Left forelimb (tissue), 1 donor: ENCODE results near the gene PLPPR3.
"Not testable (repeated sequence)": the region's sequence is repeated elsewhere in the genome, so short reads cannot be mapped to it uniquely, and the experiment has no call there.

ENCODE experiments used
- DNase-seq: peaks from one replicate; pipeline ENCODE4 v3.0.0-alpha.2; 2018; ENCODE audit warnings: low spot score

Gene PLPPR3

GRCh38 chr19:853014-853585 lies 31.3 kb upstream of the PLPPR3 start:
- no peak for DNase-seq

GRCh38 chr19:852136-853013 lies 30.6 kb upstream of the PLPPR3 start, which contains the start of gene ELANE:
Gene ELANE (plus strand): TSS chr19:852303. CDS start chr19:852329, 26 bp downstream.
- no peak for DNase-seq

GRCh38 chr19:850979-851335 lies 29.2 kb upstream of the PLPPR3 start:
- no peak for DNase-seq

- peak; percentile 86 for DNase-seq
Measured at GRCh38 chr19:850221-850978, 28.6 kb upstream of the PLPPR3 start.

GRCh38 chr19:849195-849594 lies 27.4 kb upstream of the PLPPR3 start:
- not testable (repeated sequence) for DNase-seq

DNA sequence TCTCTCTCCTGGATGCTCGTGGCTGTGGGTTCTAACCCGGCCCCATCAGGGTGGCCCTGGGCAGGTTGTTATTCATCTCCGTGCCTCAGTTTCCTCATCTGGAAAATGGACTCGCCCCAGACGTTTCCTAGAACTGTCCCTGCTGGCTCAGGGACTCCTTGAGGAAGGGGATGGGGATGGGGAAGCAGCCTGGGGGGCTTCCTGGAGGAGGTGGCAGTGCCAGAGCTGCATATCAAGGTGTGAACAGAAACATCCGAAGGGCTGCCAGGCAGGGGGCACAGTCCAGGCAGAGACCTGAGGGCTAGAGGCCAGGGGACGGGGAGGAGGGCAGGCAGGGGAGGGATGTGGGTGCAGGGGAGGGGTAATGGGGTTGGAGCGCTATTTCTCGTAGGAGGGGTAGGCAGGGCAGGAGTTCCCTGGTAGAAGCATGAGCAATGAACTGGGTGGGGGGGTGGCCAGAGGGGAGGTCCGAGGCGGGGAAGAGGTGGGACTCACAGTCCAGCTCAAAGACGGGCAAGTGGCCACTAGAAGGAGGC lies 26.7 kb upstream of the PLPPR3 start:
- DNase-seq, result no peak

DNA sequence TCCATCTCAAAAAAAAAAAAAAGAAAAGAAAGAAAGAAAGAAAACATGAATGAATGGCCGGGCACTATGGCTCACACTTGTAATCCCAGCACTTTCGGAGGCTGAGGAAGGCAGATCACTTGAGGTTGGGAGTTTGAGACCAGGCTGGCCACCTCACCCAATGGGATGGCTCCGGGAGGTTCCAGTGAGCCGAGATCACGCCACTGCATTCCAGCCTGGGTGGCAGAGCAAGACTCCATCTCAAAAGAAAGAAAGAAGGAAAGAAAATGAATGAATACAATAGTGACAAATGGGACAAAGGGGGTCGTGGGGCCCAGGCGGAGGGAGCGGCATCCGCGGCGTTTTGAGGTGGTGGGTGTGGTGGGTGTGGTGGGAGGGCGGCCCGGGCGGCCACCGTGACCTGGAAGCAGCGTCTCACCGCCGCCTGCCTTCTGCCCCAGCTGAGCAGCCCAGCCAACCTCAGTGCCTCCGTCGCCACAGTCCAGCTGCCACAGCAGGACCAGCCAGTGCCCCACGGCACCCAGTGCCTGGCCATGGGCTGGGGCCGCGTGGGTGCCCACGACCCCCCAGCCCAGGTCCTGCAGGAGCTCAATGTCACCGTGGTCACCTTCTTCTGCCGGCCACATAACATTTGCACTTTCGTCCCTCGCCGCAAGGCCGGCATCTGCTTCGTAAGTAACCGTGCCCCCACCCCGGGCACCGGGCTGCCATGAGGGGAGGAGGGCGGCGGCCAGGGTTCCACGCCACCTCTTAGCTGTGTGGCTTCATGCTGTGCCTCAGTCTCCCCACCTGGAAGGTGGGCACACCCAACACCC lies 24.2 kb upstream of the PLPPR3 start:
- no peak for DNase-seq

DNA sequence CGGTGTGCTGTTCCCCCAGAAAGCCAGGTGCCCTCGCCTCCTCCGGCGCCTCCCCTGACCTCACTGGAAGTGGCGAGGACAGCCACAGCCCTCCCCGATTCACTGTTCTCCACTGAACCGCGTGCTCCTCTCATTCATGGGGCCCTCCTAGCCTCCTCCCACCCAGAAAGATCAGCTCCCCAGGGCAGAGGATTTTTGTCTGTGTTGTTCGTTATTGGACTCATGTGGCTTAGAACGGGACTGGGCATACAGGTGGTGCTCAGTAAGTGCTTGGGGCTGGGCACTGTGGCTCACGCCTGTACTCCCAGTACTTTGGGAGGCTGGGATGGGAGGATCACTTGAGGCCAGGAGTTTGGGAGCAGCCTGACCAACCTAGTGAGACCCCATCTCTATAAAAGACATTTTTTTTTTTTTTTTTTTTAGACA lies 22.8 kb upstream of the PLPPR3 start:
- DNase-seq, result no peak

DNA sequence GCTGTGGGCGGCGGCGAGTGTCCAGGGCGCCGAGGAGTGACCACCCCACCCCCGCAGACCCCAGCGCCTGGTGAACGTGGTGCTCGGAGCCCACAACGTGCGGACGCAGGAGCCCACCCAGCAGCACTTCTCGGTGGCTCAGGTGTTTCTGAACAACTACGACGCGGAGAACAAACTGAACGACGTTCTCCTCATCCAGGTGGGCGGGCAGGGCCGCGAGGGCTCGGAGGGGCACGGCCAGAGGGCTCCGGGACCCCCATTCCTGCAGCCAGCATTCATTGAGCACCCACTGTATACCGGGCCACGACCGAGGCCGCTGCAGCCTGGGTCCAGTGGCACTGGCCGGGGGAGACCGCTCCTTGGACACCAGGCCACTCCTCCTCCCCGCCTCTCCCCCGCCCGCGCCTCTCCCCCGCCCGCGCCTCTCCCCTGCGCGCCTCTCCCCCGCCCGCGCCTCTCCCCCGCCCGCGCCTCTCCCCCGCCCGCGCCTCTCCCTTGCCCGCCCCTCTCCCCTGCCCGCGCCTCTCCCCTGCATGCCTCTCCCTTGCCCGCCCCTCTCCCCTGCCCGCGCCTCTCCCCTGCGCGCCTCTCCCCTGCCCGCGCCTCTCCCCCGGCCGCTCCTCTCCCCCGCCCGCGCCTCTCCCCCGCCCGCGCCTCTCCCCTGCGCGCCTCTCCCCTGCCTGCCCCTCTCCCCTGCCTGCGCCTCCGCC lies 22.2 kb upstream of the PLPPR3 start:
- no peak for DNase-seq

DNA sequence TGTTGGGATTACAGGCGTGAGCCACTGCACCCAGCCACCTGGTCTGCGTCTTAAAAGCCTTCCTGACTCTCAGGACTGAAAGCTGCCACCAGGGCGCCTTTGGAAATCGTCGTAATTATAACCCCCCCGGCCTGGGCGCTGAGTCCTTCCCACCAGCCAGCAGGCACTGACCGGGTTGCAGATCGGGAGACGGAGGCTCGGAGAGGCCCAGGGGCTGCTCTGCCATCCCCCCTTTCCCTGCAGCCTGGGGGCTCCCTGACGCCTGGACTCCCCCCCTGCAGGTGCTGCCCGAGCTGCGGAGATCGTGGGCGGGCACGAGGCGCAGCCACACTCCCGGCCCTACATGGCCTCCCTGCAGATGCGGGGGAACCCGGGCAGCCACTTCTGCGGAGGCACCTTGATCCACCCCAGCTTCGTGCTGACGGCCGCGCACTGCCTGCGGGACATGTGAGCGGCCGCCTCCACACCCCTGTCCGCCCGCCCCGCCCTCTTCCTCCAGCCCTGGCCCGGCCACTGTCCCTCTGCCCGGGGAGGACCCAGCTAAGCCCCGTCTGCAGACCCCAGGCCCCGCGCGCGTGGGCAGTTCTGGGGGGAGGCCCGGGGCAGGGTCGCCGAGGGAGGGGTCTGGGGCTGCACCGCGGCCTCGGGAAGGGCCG lies 21.6 kb upstream of the PLPPR3 start:
- DNase-seq, result peak; percentile 62

DNA sequence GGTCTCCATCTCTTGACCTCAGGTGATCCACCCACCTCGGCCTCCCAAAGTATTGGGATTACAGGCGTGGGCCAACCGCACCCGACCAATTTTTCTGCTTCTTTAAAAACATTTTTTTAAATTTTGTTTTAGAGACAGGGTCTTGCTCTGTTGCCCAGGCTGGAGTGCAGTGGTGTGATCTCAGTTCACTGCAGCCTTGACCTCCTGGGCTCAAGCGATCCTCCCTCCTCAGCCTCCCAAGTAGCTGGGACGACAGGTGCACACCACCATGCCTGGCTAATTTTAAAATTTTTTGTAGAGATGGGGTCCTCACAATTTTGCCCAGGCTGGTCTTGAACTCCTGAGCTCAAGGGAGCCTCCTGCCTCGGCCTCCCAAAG lies 21.0 kb upstream of the PLPPR3 start:
- not testable (repeated sequence) for DNase-seq

DNA sequence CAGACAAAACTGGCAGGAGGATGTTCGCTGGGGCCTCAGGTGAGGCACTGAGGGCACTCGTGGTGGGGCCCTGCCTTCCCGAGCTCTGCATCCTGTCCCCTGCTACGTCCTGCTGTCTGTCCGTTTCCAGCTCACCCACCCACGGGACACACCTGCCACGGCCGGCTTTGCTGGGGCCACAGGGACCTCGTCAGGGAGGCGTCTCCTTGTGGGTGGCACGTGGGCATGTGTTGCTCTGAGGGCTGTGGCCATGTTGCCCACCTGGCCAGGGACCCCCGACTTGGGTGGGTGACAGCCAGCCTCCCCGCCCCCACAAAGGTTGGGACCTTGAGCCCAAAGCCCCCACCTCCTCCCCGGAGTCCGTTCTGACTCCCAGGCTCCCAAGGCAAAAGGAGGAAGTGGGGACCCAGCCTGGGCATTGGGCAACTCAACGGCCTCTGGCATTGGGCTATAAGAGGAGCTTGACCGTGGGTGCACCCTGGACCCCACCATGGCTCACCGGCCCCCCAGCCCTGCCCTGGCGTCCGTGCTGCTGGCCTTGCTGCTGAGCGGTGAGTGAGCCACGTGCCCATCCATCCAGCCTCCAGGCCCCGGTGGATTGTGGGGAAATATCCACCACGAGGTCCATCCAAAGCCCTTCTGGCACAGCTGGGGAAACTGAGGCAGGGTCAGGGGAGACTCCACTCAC lies 18.9 kb upstream of the PLPPR3 start, which contains the start of gene PRTN3:
PRTN3 (plus strand) TSS at position 481 of the 688 bp plus-strand sequence; CDS start at position 491, 10 bp downstream.
- DNase-seq, result no peak

DNA sequence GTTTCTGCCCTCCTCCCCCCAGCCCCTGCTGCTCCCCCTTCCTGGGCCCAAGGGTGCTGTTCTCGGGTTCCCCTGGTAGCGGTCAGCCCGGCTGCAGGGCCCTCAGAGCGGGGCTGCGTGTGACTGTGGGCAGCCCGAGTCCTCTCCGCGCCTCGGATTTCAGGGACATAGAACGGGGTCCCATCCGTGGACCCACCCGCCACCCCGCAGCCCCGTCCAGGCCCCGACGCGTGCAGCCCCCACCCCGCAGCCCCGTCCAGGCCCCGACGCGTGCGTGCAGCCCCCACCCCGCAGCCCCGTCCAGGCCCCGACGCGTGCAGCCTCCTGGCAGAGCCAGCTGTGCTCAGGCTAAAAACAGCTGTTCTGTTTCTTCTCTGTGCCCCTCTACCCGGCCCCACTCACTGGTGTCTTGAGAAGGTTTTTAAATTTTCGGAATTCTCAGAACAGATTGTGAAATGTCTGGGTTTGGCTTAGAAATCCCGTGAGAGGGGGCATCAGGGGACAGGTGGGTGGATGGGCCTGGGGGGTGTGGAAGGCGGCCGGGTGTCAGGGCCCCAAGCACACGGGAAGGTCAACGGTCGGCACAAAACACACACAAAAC lies 13.6 kb upstream of the PLPPR3 start:
- DNase-seq, result no peak

DNA sequence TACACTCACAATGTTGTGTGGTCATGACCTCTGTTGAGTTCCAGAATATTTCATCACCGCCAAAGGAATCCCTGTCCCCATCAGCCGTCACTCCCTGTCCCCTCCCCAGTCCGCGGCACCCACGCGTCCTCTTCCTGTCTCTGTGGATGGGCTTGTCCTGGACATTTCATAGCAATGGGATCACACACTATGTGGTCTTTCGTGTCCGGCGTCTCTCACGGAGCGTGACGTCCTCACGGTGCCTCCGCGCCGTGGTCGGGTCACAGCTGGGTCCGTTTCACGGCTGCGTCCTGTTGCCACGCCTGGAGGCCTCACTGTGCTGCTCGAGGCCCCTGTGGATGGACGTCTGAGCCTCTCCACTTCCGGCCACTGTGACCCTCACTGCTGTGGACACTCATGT lies 12.5 kb upstream of the PLPPR3 start:
- no peak for DNase-seq

DNA sequence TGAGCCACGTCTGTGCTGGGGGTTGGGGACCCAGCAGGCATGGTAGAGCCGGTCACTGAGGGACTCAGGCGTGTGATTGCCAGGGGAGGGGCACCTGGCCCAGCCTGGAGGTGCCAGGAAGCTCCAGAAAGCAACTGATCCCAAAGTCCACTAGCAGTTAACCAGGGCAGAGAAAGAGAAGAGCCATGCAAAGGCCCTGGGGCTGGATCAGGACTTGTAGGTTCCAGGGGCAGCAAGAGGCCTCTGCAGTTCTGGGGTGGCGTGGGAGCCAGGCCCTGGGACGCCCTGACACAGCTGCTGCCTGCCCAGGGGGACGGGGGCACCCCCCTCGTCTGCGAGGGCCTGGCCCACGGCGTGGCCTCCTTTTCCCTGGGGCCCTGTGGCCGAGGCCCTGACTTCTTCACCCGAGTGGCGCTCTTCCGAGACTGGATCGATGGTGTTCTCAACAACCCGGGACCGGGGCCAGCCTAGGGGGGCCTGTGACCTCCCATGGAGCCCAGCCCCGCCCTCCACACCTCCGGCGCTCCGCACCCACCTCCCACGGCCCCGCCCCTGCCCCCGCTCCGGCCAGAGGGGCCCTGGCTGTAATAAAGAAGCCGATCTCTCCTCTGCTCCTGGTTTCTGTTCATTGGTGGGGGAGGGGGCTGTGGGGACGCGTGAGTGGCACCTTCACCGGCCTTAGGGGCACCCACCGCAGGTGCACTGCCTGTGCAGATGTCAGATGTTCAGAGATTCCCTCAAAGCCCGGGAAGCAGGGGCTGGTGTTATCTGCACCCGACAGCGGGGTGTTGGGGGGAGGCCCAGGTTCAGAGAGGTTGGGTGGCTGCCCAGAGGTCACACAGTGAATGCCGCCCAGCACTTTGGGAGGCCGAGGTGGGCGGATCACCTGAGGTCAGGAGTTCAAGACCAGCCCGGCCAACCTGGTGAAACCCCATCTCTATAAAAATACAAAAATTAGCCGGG lies 9.9 kb upstream of the PLPPR3 start:
- DNase-seq, result no peak

DNA sequence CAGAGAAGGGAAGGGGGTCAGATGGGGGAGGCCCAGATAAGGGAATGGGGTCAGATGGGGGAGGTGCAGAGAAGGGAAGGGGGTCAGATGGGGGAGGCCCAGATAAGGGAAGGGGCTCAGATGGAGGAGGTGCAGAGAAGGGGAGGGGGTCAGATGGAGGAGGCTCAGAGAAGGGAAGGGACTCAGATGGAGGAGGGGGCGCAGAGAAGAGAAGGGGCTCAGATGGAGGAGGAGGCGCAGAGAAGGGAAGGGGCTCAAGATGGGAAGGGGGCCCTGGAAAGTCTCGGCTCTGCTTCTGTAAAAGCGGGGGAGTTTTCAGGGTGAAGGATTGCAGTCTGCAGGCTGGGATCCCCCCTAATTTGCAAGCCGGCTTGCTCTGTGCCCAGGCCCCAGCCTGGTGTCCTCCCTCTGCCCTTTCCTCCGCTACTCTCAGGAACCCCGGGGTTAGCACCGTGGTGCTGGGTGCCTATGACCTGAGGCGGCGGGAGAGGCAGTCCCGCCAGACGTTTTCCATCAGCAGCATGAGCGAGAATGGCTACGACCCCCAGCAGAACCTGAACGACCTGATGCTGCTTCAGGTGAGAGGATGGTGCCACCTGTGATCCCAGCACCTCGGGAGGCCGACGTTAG lies 7.5 kb upstream of the PLPPR3 start:
- no peak for DNase-seq

GRCh38 chr19:827710-828321 lies 6.1 kb upstream of the PLPPR3 start, which contains the start of gene AZU1:
Gene AZU1 (plus strand): TSS chr19:827837. CDS start chr19:827847, 10 bp downstream.
- no peak for DNase-seq
